Measurements from ENCODE around the gene EEF1A2. TPM values are rescaled to one million over a fixed set of nuclear protein-coding genes. Genes with fewer than 3 reads are reported as not detected.
"Not testable (repeated sequence)": the region's sequence is repeated elsewhere in the genome, so short reads cannot be mapped to it uniquely, and the experiment has no call there.

EEF1A2 gene
- total RNA-seq, 1 experiment from 2014 or later = 26.0 TPM

DNA sequence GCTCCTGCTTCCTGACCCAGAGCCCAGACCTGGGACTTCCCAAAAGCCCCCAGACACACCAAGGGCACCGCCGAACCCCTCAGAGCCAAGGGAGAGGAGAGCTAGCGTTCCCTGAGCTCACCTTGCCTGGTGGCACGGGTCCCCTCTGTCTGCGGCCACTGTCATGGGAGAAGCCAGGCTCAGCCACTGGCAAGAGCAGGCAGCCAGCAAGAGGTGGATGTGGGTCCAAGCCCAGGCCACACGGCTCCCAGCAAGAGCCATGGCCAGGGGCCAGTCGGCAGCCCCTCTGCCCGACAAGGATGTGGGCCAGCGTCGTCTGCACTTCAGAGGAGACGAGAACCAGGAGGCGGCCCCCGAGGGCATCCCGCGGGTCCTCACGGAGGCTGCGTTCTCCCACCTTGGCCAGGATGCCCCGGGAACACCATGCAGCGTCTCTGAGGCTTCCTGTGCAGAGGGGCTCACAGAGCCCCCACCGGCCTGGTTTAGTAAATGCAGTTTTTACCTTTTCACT is 19.5 kb upstream of the EEF1A2 start (continued):
- no peak for TF ChIP-seq SMAD3 (CRISPR knock-in tag; IDR thresholded peaks at IDR 0.05; ENCODE audit: borderline replicate concordance)
- TF ChIP-seq ZBTB21 (CRISPR knock-in tag; IDR thresholded peaks at IDR 0.05; ENCODE audit: borderline replicate concordance) = no peak

DNA sequence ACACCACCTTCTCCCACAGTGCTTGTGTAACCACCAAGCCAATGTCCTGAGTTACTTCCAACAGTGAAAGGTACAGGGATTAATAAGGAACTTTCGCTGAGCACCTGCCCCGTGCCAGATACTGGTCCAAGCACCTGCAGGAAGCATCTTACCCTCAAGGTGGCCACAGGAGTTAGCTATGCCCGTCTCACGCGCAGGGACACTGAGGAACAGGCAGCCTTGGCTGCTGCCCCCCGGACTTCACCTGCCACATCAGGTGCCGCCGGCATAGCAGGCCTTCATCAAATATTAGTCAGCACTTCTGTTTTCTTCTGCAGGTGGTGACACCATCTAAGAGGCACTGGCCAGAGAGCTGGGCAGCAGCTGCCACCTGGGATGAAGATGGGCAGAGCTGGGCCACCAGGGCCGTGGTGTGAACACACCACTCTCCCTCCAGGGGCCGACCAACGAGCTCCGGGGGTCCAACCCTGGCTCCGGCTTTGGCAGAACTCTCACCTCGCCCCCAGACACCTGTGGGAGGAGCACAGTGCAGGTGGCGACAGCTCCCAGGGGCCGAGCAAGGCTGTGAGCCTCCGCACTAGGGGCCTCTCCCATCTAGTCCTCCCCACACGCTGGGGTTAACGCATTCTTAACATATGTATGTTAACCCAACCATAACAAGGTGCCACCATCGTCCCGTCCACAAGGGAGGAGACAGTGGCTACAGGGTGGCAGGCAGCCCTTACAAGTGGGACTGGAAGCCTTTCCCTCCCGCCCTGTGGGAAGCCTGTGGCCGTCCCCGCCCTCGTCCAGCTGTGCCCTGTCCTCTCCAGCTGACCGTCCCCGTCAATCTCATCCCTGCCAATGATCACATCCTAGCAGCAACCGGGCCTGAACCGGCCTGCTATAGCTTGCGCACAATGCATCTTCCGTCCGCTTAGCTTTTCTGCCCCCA is 18.8 kb upstream of the EEF1A2 start:
- no peak for DNase-seq (ENCODE audit: low spot score)
- TF ChIP-seq GABPB1 (CRISPR knock-in tag; IDR thresholded peaks at IDR 0.05) (no peak), ZNF138 (CRISPR knock-in tag; conservative IDR thresholded peaks at IDR 0.05) (no peak), SMAD4 (CRISPR knock-in tag; IDR thresholded peaks at IDR 0.05) (no peak), TEAD4 (CRISPR knock-in tag; IDR thresholded peaks at IDR 0.05) (no peak)
- TF ChIP-seq, protein P1, sequence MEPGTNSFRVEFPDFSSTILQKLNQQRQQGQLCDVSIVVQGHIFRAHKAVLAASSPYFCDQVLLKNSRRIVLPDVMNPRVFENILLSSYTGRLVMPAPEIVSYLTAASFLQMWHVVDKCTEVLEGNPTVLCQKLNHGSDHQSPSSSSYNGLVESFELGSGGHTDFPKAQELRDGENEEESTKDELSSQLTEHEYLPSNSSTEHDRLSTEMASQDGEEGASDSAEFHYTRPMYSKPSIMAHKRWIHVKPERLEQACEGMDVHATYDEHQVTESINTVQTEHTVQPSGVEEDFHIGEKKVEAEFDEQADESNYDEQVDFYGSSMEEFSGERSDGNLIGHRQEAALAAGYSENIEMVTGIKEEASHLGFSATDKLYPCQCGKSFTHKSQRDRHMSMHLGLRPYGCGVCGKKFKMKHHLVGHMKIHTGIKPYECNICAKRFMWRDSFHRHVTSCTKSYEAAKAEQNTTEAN (CRISPR knock-in tag; IDR thresholded peaks at IDR 0.05) = no peak
- TF ChIP-seq, protein P2, sequence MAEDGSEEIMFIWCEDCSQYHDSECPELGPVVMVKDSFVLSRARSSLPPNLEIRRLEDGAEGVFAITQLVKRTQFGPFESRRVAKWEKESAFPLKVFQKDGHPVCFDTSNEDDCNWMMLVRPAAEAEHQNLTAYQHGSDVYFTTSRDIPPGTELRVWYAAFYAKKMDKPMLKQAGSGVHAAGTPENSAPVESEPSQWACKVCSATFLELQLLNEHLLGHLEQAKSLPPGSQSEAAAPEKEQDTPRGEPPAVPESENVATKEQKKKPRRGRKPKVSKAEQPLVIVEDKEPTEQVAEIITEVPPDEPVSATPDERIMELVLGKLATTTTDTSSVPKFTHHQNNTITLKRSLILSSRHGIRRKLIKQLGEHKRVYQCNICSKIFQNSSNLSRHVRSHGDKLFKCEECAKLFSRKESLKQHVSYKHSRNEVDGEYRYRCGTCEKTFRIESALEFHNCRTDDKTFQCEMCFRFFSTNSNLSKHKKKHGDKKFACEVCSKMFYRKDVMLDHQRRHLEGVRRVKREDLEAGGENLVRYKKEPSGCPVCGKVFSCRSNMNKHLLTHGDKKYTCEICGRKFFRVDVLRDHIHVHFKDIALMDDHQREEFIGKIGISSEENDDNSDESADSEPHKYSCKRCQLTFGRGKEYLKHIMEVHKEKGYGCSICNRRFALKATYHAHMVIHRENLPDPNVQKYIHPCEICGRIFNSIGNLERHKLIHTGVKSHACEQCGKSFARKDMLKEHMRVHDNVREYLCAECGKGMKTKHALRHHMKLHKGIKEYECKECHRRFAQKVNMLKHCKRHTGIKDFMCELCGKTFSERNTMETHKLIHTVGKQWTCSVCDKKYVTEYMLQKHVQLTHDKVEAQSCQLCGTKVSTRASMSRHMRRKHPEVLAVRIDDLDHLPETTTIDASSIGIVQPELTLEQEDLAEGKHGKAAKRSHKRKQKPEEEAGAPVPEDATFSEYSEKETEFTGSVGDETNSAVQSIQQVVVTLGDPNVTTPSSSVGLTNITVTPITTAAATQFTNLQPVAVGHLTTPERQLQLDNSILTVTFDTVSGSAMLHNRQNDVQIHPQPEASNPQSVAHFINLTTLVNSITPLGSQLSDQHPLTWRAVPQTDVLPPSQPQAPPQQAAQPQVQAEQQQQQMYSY (CRISPR knock-in tag; IDR thresholded peaks at IDR 0.05) = no peak
- TF ChIP-seq, protein P3, sequence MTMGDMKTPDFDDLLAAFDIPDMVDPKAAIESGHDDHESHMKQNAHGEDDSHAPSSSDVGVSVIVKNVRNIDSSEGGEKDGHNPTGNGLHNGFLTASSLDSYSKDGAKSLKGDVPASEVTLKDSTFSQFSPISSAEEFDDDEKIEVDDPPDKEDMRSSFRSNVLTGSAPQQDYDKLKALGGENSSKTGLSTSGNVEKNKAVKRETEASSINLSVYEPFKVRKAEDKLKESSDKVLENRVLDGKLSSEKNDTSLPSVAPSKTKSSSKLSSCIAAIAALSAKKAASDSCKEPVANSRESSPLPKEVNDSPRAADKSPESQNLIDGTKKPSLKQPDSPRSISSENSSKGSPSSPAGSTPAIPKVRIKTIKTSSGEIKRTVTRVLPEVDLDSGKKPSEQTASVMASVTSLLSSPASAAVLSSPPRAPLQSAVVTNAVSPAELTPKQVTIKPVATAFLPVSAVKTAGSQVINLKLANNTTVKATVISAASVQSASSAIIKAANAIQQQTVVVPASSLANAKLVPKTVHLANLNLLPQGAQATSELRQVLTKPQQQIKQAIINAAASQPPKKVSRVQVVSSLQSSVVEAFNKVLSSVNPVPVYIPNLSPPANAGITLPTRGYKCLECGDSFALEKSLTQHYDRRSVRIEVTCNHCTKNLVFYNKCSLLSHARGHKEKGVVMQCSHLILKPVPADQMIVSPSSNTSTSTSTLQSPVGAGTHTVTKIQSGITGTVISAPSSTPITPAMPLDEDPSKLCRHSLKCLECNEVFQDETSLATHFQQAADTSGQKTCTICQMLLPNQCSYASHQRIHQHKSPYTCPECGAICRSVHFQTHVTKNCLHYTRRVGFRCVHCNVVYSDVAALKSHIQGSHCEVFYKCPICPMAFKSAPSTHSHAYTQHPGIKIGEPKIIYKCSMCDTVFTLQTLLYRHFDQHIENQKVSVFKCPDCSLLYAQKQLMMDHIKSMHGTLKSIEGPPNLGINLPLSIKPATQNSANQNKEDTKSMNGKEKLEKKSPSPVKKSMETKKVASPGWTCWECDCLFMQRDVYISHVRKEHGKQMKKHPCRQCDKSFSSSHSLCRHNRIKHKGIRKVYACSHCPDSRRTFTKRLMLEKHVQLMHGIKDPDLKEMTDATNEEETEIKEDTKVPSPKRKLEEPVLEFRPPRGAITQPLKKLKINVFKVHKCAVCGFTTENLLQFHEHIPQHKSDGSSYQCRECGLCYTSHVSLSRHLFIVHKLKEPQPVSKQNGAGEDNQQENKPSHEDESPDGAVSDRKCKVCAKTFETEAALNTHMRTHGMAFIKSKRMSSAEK (CRISPR knock-in tag; IDR thresholded peaks at IDR 0.05; ENCODE audit: borderline replicate concordance) = no peak
- TF ChIP-seq, protein P4, sequence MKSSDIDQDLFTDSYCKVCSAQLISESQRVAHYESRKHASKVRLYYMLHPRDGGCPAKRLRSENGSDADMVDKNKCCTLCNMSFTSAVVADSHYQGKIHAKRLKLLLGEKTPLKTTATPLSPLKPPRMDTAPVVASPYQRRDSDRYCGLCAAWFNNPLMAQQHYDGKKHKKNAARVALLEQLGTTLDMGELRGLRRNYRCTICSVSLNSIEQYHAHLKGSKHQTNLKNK (CRISPR knock-in tag; IDR thresholded peaks at IDR 0.05) = no peak
- TF ChIP-seq, protein P5, sequence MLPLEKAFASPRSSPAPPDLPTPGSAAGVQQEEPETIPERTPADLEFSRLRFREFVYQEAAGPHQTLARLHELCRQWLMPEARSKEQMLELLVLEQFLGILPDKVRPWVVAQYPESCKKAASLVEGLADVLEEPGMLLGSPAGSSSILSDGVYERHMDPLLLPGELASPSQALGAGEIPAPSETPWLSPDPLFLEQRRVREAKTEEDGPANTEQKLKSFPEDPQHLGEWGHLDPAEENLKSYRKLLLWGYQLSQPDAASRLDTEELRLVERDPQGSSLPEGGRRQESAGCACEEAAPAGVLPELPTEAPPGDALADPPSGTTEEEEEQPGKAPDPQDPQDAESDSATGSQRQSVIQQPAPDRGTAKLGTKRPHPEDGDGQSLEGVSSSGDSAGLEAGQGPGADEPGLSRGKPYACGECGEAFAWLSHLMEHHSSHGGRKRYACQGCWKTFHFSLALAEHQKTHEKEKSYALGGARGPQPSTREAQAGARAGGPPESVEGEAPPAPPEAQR (CRISPR knock-in tag; IDR thresholded peaks at IDR 0.05) = no peak
- TF ChIP-seq, protein P6, sequence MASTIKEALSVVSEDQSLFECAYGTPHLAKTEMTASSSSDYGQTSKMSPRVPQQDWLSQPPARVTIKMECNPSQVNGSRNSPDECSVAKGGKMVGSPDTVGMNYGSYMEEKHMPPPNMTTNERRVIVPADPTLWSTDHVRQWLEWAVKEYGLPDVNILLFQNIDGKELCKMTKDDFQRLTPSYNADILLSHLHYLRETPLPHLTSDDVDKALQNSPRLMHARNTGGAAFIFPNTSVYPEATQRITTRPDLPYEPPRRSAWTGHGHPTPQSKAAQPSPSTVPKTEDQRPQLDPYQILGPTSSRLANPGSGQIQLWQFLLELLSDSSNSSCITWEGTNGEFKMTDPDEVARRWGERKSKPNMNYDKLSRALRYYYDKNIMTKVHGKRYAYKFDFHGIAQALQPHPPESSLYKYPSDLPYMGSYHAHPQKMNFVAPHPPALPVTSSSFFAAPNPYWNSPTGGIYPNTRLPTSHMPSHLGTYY (CRISPR knock-in tag; IDR thresholded peaks at IDR 0.05) = no peak
- TF ChIP-seq, protein P7, sequence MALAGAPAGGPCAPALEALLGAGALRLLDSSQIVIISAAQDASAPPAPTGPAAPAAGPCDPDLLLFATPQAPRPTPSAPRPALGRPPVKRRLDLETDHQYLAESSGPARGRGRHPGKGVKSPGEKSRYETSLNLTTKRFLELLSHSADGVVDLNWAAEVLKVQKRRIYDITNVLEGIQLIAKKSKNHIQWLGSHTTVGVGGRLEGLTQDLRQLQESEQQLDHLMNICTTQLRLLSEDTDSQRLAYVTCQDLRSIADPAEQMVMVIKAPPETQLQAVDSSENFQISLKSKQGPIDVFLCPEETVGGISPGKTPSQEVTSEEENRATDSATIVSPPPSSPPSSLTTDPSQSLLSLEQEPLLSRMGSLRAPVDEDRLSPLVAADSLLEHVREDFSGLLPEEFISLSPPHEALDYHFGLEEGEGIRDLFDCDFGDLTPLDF (CRISPR knock-in tag; IDR thresholded peaks at IDR 0.05) = no peak
- H3K36me3 Mint-ChIP-seq = peaks cover 6% of the 10 kb centered on the region
- peak overlapping the region; percentile 2; the same call in 1 of the 2 replicates for H3K27ac Mint-ChIP-seq
- ATAC-seq = no peak
- CTCF ChIA-PET = interaction anchor here (1.3 to 1.4 kb wide), 2 partner anchors 20 to 21 kb away, joined by 8 to 11 read pairs; partner anchors contain the start of gene PTK6
- H3K4me1 Mint-ChIP-seq = peaks cover 14% of the 10 kb centered on the region
- H3K9me3 Mint-ChIP-seq = peaks cover 8% of the 10 kb centered on the region; the same call in 1 of the 2 replicates
- H3K4me3 Mint-ChIP-seq = no peak overlapping the region
- peaks cover 12% of the 10 kb centered on the region for H3K27me3 Mint-ChIP-seq (ENCODE audit: low read depth)
- POLR2A ChIA-PET = no interaction called here

DNA sequence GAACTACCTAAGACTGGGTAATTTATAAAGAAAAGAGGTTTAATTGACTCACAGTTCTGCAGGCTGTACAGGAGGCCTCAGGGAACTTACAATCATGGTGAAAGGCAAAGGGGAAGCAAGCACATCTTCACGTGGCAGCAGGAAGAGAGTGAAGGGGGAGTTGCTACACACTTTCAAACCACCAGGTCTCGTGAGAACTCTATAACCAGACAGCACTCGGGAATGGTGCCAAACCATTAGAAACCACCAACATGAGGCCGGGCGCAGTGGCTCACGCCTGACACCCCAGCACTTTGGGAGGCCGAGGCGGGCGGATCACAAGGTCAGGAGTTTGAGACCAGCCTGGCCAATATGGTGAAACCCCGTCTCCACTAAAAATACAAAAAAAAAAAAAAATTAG is 15.6 kb upstream of the EEF1A2 start:
- POLR2A ChIA-PET; H3K36me3 Mint-ChIP-seq; H3K27me3 Mint-ChIP-seq (ENCODE audit: low read depth); DNase-seq (ENCODE audit: low spot score); H3K4me3 Mint-ChIP-seq; ATAC-seq; H3K27ac Mint-ChIP-seq; CTCF ChIA-PET; H3K9me3 Mint-ChIP-seq: not testable (repeated sequence)
- peaks cover 11% of the 10 kb centered on the region for H3K4me1 Mint-ChIP-seq

Data from WTC11 (cell line).